ENCODE results near the gene PARM1. TPM values are rescaled to one million over a fixed set of nuclear protein-coding genes. Genes with fewer than 3 reads are reported as not detected.

The PARM1 gene, protein sequence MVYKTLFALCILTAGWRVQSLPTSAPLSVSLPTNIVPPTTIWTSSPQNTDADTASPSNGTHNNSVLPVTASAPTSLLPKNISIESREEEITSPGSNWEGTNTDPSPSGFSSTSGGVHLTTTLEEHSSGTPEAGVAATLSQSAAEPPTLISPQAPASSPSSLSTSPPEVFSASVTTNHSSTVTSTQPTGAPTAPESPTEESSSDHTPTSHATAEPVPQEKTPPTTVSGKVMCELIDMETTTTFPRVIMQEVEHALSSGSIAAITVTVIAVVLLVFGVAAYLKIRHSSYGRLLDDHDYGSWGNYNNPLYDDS
- total RNA-seq = 0.13 and 0.33 TPM in 2 replicates

DNA sequence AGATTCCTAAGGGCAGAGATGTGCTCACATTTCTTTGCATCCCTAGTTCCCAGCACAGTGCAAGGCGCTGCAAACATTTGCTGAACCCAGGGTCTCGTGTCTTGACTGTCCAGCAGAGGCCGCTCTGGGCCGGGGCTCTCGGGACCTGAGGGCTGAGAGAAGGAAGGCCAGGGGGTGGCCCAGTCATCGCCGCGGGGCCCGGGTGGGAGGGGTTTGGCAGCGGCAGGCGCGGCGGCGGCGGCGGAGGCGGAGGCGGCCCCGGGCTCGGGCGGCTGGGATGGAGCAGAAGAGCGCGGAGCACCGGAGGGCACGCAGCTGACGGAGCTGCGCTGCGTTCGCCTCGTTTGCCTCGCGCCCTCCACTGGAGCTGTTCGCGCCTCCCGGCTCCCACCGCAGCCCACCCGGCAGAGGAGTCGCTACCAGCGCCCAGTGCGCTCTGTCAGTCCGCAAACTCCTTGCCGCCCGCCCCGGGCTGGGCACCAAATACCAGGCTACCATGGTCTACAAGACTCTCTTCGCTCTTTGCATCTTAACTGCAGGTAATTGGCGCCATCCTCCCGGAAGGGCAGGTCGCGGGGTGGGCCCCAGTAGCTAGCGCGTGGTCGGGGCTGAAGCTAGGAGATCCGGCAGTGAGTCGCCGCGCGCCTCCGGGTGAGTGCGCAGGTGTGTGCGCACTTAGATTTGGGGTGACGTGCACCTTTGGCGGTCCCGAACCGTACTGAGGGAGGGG is at the start of gene PARM1:
Gene PARM1, plus strand, starts transcription at position 285 of the 730 bp plus-strand sequence. Its CDS starts 212 bp downstream, at position 497.

Other genes with a start within 250 kb of the PARM1 start
- 0.65 and 1.5 TPM in 2 replicates for gene BTC, start 138.6 kb upstream of the PARM1 start, total RNA-seq